GM18498 (cell line): ENCODE measurements around the gene ISG20L2.
A peak's percentile ranks its signal among the peaks of the same experiment; 100 is the strongest.
"Not testable (repeated sequence)": the region's sequence is repeated elsewhere in the genome, so short reads cannot be mapped to it uniquely, and the experiment has no call there.

Experiments used
- ATAC-seq: cut with Tn5 transposase; IDR thresholded peaks from one replicate; pipeline ENCODE4 v1.9.1; 2021; ENCODE audit warnings: mild to moderate bottlenecking, moderate library complexity; ENCODE audit not compliant: unreplicated experiment

The ISG20L2 gene

GRCh38 chr1:156728599-156729462 lies at the start of gene ISG20L2:
ISG20L2 (minus strand) TSS chr1:156728766; CDS start chr1:156727652, 1,114 bp downstream.
- peak; percentile 91 for ATAC-seq

GRCh38 chr1:156777573-156777972 lies 49.0 kb upstream of the ISG20L2 start:
- ATAC-seq, result no peak

GRCh38 chr1:156776942-156777341 lies 48.4 kb upstream of the ISG20L2 start:
- no peak for ATAC-seq

GRCh38 chr1:156775799-156776198 lies 47.2 kb upstream of the ISG20L2 start:
- no peak for ATAC-seq

GRCh38 chr1:156773607-156774006 lies 45.0 kb upstream of the ISG20L2 start:
- ATAC-seq, result no peak

GRCh38 chr1:156772728-156773497 lies 44.3 kb upstream of the ISG20L2 start:
- no peak for ATAC-seq

GRCh38 chr1:156772222-156772621 lies 43.7 kb upstream of the ISG20L2 start:
- ATAC-seq, result no peak

- ATAC-seq, result no peak
Measured at GRCh38 chr1:156768610-156769295, 40.2 kb upstream of the ISG20L2 start.

GRCh38 chr1:156767879-156768604 lies 39.5 kb upstream of the ISG20L2 start:
- ATAC-seq, result peak; percentile 17

GRCh38 chr1:156767101-156767878 lies 38.7 kb upstream of the ISG20L2 start, which contains the start of gene PRCC:
PRCC (plus strand) TSS chr1:156767535; CDS start chr1:156767772, 237 bp downstream.
- peak; percentile 93 for ATAC-seq

GRCh38 chr1:156766298-156767100 lies 37.9 kb upstream of the ISG20L2 start:
- peak; percentile 12 for ATAC-seq

GRCh38 chr1:156765666-156766065 lies 37.1 kb upstream of the ISG20L2 start:
- ATAC-seq, result no peak

GRCh38 chr1:156765136-156765535 lies 36.6 kb upstream of the ISG20L2 start:
- ATAC-seq, result not testable (repeated sequence)

- no peak for ATAC-seq
Measured at GRCh38 chr1:156760796-156761104, 32.2 kb upstream of the ISG20L2 start.

GRCh38 chr1:156760092-156760795 lies 31.7 kb upstream of the ISG20L2 start:
- ATAC-seq, result no peak

GRCh38 chr1:156757572-156758253 lies 29.1 kb upstream of the ISG20L2 start:
- not testable (repeated sequence) for ATAC-seq

GRCh38 chr1:156756355-156756754 lies 27.8 kb upstream of the ISG20L2 start:
- ATAC-seq, result no peak

GRCh38 chr1:156755527-156755950 lies 27.0 kb upstream of the ISG20L2 start:
- ATAC-seq, result no peak
